PC-9 (cell line): Measurements from ENCODE around the gene LIMCH1.

Experiments used
- CTCF ChIP-seq: fragments of 200-600 bp; sonication (generic); conservative IDR thresholded peaks from 2 replicates; pipeline ENCODE4 v1.6.1; 2017; ENCODE audit warnings: mixed run types, antibody characterized with exemption, mild to moderate bottlenecking, moderate library complexity
- EZH2 ChIP-seq: fragments of 200-600 bp; sonication (generic); IDR thresholded peaks from 2 replicates; pipeline ENCODE4 v1.8.0; 2017; ENCODE audit warnings: antibody characterized with exemption, low read depth

- TF ChIP-seq CTCF = no peak
- no peak for TF ChIP-seq EZH2
Observed at GRCh38 chr4:41569961-41570360, 32.0 kb downstream of the LIMCH1 start.
